H9 (cell line): ENCODE results near the gene UTP4. TPM values are rescaled to one million over a fixed set of nuclear protein-coding genes. Genes with fewer than 3 reads are reported as not detected.
"Not testable (repeated sequence)": the region's sequence is repeated elsewhere in the genome, so short reads cannot be mapped to it uniquely, and the experiment has no call there.

ENCODE experiments used
- DNase-seq: peaks from one replicate; pipeline ENCODE4 v3.0.0-alpha.2; 2017
- H2AFZ ChIP-seq: one replicate; pipeline ENCODE4 v1.6.1; 2013; ENCODE audit warnings: mild to moderate bottlenecking, low read length, control low read depth, moderate library complexity
- H2AK5ac ChIP-seq: 2 replicates; pipeline ENCODE4 v1.6.1; 2013; ENCODE audit warnings: low read length, control low read depth, mixed read lengths; ENCODE audit not compliant: insufficient read length
- H2BK120ac ChIP-seq: one replicate; pipeline ENCODE4 v1.6.1; 2013; ENCODE audit warnings: low read depth, mild to moderate bottlenecking, low read length, control low read depth, inconsistent platforms; ENCODE audit not compliant: poor library complexity, severe bottlenecking
- H2BK12ac ChIP-seq: 2 replicates; pipeline ENCODE4 v1.6.1; 2013; ENCODE audit warnings: low read length, control low read depth, mixed read lengths, low read depth; ENCODE audit not compliant: insufficient read length
- H2BK15ac ChIP-seq: 2 replicates; pipeline ENCODE4 v1.6.1; 2013; ENCODE audit warnings: low read depth, low read length, control low read depth
- H2BK20ac ChIP-seq: one replicate; pipeline ENCODE4 v1.6.1; 2013; ENCODE audit warnings: low read depth, mild to moderate bottlenecking, low read length, control low read depth, inconsistent platforms; ENCODE audit not compliant: poor library complexity, severe bottlenecking
- H2BK5ac ChIP-seq: 2 replicates; pipeline ENCODE4 v1.6.1; 2013; ENCODE audit warnings: low read length, control low read depth, mixed read lengths; ENCODE audit not compliant: insufficient read length
- H3K14ac ChIP-seq: 2 replicates; pipeline ENCODE4 v1.6.1; 2013; ENCODE audit warnings: low read length, control low read depth; ENCODE audit not compliant: insufficient read depth
- H3K18ac ChIP-seq: 2 replicates; pipeline ENCODE4 v1.6.1; 2013; ENCODE audit warnings: low read depth, mild to moderate bottlenecking, mixed read lengths, low read length, control low read depth; ENCODE audit not compliant: insufficient read length
- H3K23ac ChIP-seq: 2 replicates; pipeline ENCODE4 v1.6.1; 2013; ENCODE audit warnings: low read length, control low read depth, mixed read lengths, low read depth; ENCODE audit not compliant: insufficient read length
- H3K23me2 ChIP-seq: 2 replicates; pipeline ENCODE4 v1.6.1; 2013; ENCODE audit warnings: low read depth, mild to moderate bottlenecking, mixed read lengths, low read length, control low read depth; ENCODE audit not compliant: insufficient read length, poor library complexity, severe bottlenecking
- H3K27ac ChIP-seq: 2 replicates; pipeline ENCODE4 v1.5.1; 2013; ENCODE audit warnings: low read length, control low read depth, mixed read lengths, low read depth; ENCODE audit not compliant: insufficient read length
- H3K27me3 ChIP-seq: 2 replicates; pipeline ENCODE4 v1.6.1; 2013; ENCODE audit warnings: low read length, control low read depth, inconsistent platforms; ENCODE audit not compliant: insufficient read depth
- H3K4ac ChIP-seq: 2 replicates; pipeline ENCODE4 v1.6.1; 2013; ENCODE audit warnings: low read depth, mild to moderate bottlenecking, control low read depth, inconsistent platforms, low read length, moderate library complexity
- H3K4me1 ChIP-seq: 2 replicates; pipeline ENCODE4 v1.6.1; 2013; ENCODE audit warnings: low read length, control low read depth, inconsistent platforms; ENCODE audit not compliant: insufficient read depth
- H3K4me2 ChIP-seq: 2 replicates; pipeline ENCODE4 v1.6.1; 2013; ENCODE audit warnings: low read length, control low read depth, mixed read lengths; ENCODE audit not compliant: insufficient read length, insufficient read depth
- H3K56ac ChIP-seq: 2 replicates; pipeline ENCODE4 v1.6.1; 2013; ENCODE audit warnings: low read depth, mild to moderate bottlenecking, mixed read lengths, low read length, control low read depth; ENCODE audit not compliant: insufficient read length
- H3K79me1 ChIP-seq: 2 replicates; pipeline ENCODE4 v1.6.1; 2013; ENCODE audit warnings: low read depth, mild to moderate bottlenecking, moderate library complexity, low read length, control low read depth, inconsistent platforms; ENCODE audit not compliant: insufficient read depth, poor library complexity, severe bottlenecking
- H3K79me2 ChIP-seq: 2 replicates; pipeline ENCODE4 v1.6.1; 2013; ENCODE audit warnings: low read length, control low read depth, inconsistent platforms; ENCODE audit not compliant: insufficient read depth
- H3K9ac ChIP-seq: 2 replicates; pipeline ENCODE4 v1.6.1; 2013; ENCODE audit warnings: low read length, control low read depth, mixed read lengths; ENCODE audit not compliant: insufficient read length; ENCODE audit errors: extremely low read depth
- H3K9me3 ChIP-seq: one replicate; pipeline ENCODE4 v1.6.1; 2013; ENCODE audit warnings: low read depth, low read length, inconsistent platforms; ENCODE audit not compliant: control insufficient read depth
- H3T11ph ChIP-seq: one replicate; pipeline ENCODE4 v1.6.1; 2013; ENCODE audit warnings: mild to moderate bottlenecking, low read length, control low read depth, inconsistent platforms
- H4K20me1 ChIP-seq: one replicate; pipeline ENCODE4 v1.6.1; 2013; ENCODE audit not compliant: control insufficient read depth, insufficient read length, insufficient read depth
- H4K5ac ChIP-seq: 2 replicates; pipeline ENCODE4 v1.6.1; 2013; ENCODE audit warnings: low read depth, mild to moderate bottlenecking, mixed read lengths, low read length, control low read depth; ENCODE audit not compliant: insufficient read length
- H4K8ac ChIP-seq: replicated peaks from 2 replicates; pipeline ENCODE4 v1.6.1; 2013; ENCODE audit warnings: low read length, control low read depth, mixed read lengths, low read depth; ENCODE audit not compliant: insufficient read length
- H4K91ac ChIP-seq: 2 replicates; pipeline ENCODE4 v1.6.1; 2013; ENCODE audit warnings: low read depth, mild to moderate bottlenecking, moderate library complexity, mixed read lengths, low read length, control low read depth; ENCODE audit not compliant: insufficient read length
- H3K27ac Mint-ChIP-seq, 3 experiments: 2 replicates in 2 of 3; 3 replicates in 1 of 3; pipeline ENCODE4 v1.8.0; 2020 to 2021; ENCODE audit warnings: mixed read lengths in 3 of 3, mild to moderate bottlenecking in 1 of 3, moderate library complexity in 1 of 3
- H3K27me3 Mint-ChIP-seq: 2 replicates; pipeline ENCODE4 v1.8.0; 2021; ENCODE audit warnings: low read depth, mild to moderate bottlenecking, moderate library complexity, mixed read lengths
- H3K36me3 Mint-ChIP-seq, 3 experiments: 2 replicates in 2 of 3; 3 replicates in 1 of 3; pipeline ENCODE4 v1.8.0; 2020 to 2021; ENCODE audit warnings: low read depth in 3 of 3, mixed read lengths in 3 of 3; ENCODE audit not compliant: insufficient read depth in 1 of 3
- H3K4me1 Mint-ChIP-seq, 2 experiments: 2 replicates each; pipeline ENCODE4 v1.8.0; 2020; ENCODE audit warnings: mixed read lengths in 2 of 2
- H3K4me3 Mint-ChIP-seq, 2 experiments: 2 replicates in 1 of 2; 3 replicates in 1 of 2; pipeline ENCODE4 v1.8.0; 2020 to 2021; ENCODE audit warnings: mild to moderate bottlenecking in 2 of 2, mixed read lengths in 2 of 2, moderate library complexity in 1 of 2
- H3K9me3 Mint-ChIP-seq, 2 experiments: 2 replicates in 1 of 2; 3 replicates in 1 of 2; pipeline ENCODE4 v1.8.0; 2020; ENCODE audit warnings: mild to moderate bottlenecking in 2 of 2, mixed read lengths in 2 of 2, moderate library complexity in 1 of 2
- WGBS: extraction: QIAGEN DNeasy Blood & Tissue Kit; methylation state at CpG from one replicate; pipeline ENCODE4 v1.1.7; 2013; ENCODE audit warnings: missing lambda C conversion rate, low lambda C conversion rate, mixed read lengths; ENCODE audit not compliant: insufficient read length; ENCODE audit errors: extremely low coverage; 5-methylcytosine and 5-hydroxymethylcytosine counted together
- total RNA-seq: library from RNA; stranded (reverse); gene quantifications from 2 replicates; pipeline ENCODE4 v1.2.1, GENCODE V29; 2021
- TF ChIP-seq, protein P1 (sequence below): fragments of 200-600 bp; sonication (generic); conservative IDR thresholded peaks from 3 replicates; pipeline ENCODE4 v1.8.0; 2021; ENCODE audit warnings: antibody characterized with exemption, mild to moderate bottlenecking

UTP4 gene
- total RNA-seq, 1 experiment from 2014 or later = 94.0 TPM

GRCh38 chr16:69126221-69126620 is 6.2 kb upstream of the UTP4 start:
- no peak overlapping the region for H3K27ac ChIP-seq
- Mint-ChIP-seq H3K27me3 (no peaks in the 10 kb centered on the region), H3K4me3 (no peak overlapping the region), H3K9me3 (no peaks in the 10 kb centered on the region), H3K36me3 (peaks cover 10 to 40% (median 26%) of the 10 kb centered on the region in 3 experiments), H3K27ac (peak overlapping the region in 1 of 3 experiments; percentile 4; a peak in 2 of 7 replicates), H3K4me1 (peaks cover 12 to 13% of the 10 kb centered on the region in 2 experiments)
- H3K56ac ChIP-seq = no peak overlapping the region
- H3K14ac ChIP-seq = no peak overlapping the region
- H3K4ac ChIP-seq = no peak overlapping the region
- 0 out of 2 replicates have a peak, but pooled peaks cover 2% of the 10 kb centered on the region for H3K4me1 ChIP-seq
- H2BK12ac ChIP-seq = no peak overlapping the region
- H2BK15ac ChIP-seq = no peak overlapping the region
- H3K18ac ChIP-seq = no peak overlapping the region
- peaks cover 3% of the 10 kb centered on the region for H3K79me1 ChIP-seq
- H3K9me3 ChIP-seq = no peaks in the 10 kb centered on the region
- no peak overlapping the region for H4K91ac ChIP-seq
- no peak overlapping the region for H2BK120ac ChIP-seq
- no peak overlapping the region for H4K8ac ChIP-seq
- peaks cover 2% of the 10 kb centered on the region for H4K20me1 ChIP-seq
- WGBS = no CpG with 5 or more reads among the region's 3 CpGs
- no peak overlapping the region for H2AFZ ChIP-seq
- no peaks in the 10 kb centered on the region for H3K27me3 ChIP-seq
- TF ChIP-seq, protein P1, sequence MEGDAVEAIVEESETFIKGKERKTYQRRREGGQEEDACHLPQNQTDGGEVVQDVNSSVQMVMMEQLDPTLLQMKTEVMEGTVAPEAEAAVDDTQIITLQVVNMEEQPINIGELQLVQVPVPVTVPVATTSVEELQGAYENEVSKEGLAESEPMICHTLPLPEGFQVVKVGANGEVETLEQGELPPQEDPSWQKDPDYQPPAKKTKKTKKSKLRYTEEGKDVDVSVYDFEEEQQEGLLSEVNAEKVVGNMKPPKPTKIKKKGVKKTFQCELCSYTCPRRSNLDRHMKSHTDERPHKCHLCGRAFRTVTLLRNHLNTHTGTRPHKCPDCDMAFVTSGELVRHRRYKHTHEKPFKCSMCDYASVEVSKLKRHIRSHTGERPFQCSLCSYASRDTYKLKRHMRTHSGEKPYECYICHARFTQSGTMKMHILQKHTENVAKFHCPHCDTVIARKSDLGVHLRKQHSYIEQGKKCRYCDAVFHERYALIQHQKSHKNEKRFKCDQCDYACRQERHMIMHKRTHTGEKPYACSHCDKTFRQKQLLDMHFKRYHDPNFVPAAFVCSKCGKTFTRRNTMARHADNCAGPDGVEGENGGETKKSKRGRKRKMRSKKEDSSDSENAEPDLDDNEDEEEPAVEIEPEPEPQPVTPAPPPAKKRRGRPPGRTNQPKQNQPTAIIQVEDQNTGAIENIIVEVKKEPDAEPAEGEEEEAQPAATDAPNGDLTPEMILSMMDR = no peak
- no peak overlapping the region for H2BK5ac ChIP-seq
- H3K4me2 ChIP-seq = no peak overlapping the region
- no peak overlapping the region for H2BK20ac ChIP-seq
- H3K23me2 ChIP-seq = no peaks in the 10 kb centered on the region
- H3K23ac ChIP-seq = no peak overlapping the region
- H2AK5ac ChIP-seq = no peak overlapping the region
- no peak overlapping the region for H3T11ph ChIP-seq
- H3K79me2 ChIP-seq = peaks cover 13% of the 10 kb centered on the region; the same call in 1 of the 2 replicates
- DNase-seq = no peak
- H3K9ac ChIP-seq = no peak overlapping the region
- H4K5ac ChIP-seq = no peak overlapping the region

DNA sequence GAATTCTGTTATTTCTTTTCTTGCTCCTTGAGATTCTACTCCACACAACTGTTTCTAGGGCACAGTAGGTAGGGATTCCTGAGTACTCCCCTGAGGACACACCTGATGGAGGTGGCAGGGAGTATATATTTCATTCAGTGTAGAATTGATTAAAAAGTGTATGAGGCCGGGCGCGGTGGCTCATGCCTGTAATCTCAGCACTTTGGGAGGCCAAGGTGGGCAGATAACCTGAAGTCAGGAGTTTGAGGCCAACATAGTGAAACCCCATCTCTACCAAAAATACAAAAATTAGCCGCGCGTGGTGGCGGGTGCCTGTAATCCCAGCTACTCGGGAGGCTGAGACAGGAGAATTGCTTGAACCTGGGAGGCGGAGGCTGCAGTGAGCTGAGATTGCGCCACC is 5.6 kb upstream of the UTP4 start:
- H2AK5ac ChIP-seq, H2BK5ac ChIP-seq, H4K8ac ChIP-seq, H3K4me1 ChIP-seq, H4K91ac ChIP-seq, H4K20me1 ChIP-seq, H3K27me3 Mint-ChIP-seq, H3K56ac ChIP-seq, H3K27me3 ChIP-seq, H3K79me1 ChIP-seq, H3K23ac ChIP-seq, H2BK12ac ChIP-seq, H3T11ph ChIP-seq, H2BK15ac ChIP-seq, H3K27ac ChIP-seq, H2BK120ac ChIP-seq, DNase-seq, H2AFZ ChIP-seq, H3K14ac ChIP-seq, H3K9ac ChIP-seq, H3K4ac ChIP-seq, H3K18ac ChIP-seq, H3K4me3 Mint-ChIP-seq, H3K4me2 ChIP-seq, H3K9me3 Mint-ChIP-seq, H4K5ac ChIP-seq, H3K9me3 ChIP-seq, H2BK20ac ChIP-seq, H3K23me2 ChIP-seq: not testable (repeated sequence)
- Mint-ChIP-seq H3K36me3 (peaks cover 10 to 41% (median 23%) of the 10 kb centered on the region in 3 experiments), H3K27ac (peak overlapping the region in 2 of 3 experiments; percentile 4 to 76; a peak in 2 of 7 replicates), H3K4me1 (peaks cover 13 to 14% of the 10 kb centered on the region in 2 experiments)
- H3K79me2 ChIP-seq = peaks cover 13% of the 10 kb centered on the region; the same call in 1 of the 2 replicates
- WGBS = no CpG with 5 or more reads among the region's 10 CpGs
